Adrenal gland (tissue), 12 donors: ENCODE data around the gene RTF1. TPM values are rescaled to one million over a fixed set of nuclear protein-coding genes. Genes with fewer than 3 reads are reported as not detected.

Experiments
- DNase-seq, 7 donors: peaks; one replicate each; pipeline ENCODE4 v3.0.0-alpha.2; 2019 to 2020
- H3K27ac ChIP-seq, 5 donors: fragments of 200-600 bp; sonication (generic) in 4 of 5; 1 replicate in 3 of 5; 2 replicates in 2 of 5; pipeline versions ENCODE4 v1.5.1 to v1.8.0; 2016 to 2020; ENCODE audit warnings: mild to moderate bottlenecking in 1 of 5
- H3K27me3 ChIP-seq: fragments of 200-600 bp; 2 replicates; pipeline ENCODE4 v1.8.0; 2021
- H3K36me3 ChIP-seq, 2 donors: fragments of 200-600 bp; replicated peaks in 1 of 2; 1 replicate in 1 of 2; 2 replicates in 1 of 2; pipeline versions ENCODE4 v1.5.1 to v1.8.0; 2018 to 2022
- H3K4me1 ChIP-seq, 2 donors: fragments of 200-600 bp; replicated peaks in 1 of 2; 1 replicate in 1 of 2; 2 replicates in 1 of 2; pipeline versions ENCODE4 v1.5.1 to v1.8.0; 2018 to 2021
- H3K4me3 ChIP-seq, 4 donors: fragments of 200-600 bp; sonication (generic) in 3 of 4; one replicate each; pipeline ENCODE4 v1.5.1; 2016 to 2018
- H3K9me3 ChIP-seq, 3 donors: fragments of 200-600 bp; sonication (generic) in 1 of 3; replicated peaks in 1 of 3; 1 replicate in 2 of 3; 2 replicates in 1 of 3; pipeline versions ENCODE4 v1.5.1 to v1.8.0; 2016 to 2021
- POLR2A ChIP-seq, 2 donors: fragments of 450-650 bp; IDR thresholded peaks; one replicate each; pipeline ENCODE4 v1.6.1; 2017; ENCODE audit warnings: antibody characterized with exemption in 2 of 2, mild to moderate bottlenecking in 2 of 2, moderate library complexity in 1 of 2
- WGBS, 4 donors: extraction: QIAGEN DNeasy Blood & Tissue Kit in 2 of 4; methylation state at CpG; one replicate each; pipeline versions ENCODE4 v1.1.5 to v1.1.7; 2013 to 2017; 5-methylcytosine and 5-hydroxymethylcytosine counted together
- intact Hi-C, 2 donors: fragments of 100-400 bp; cut with DNase I; formaldehyde crosslinking; loops; one replicate each; pipeline versions ENCODE4 v1.14.1 to v1.15.0; 2022 to 2023
- polyA plus RNA-seq, 3 donors: library from polyadenylated mRNA; stranded (reverse); fragments of 200-250 nt in 2 of 3; fragments of 350-450 nt in 1 of 3; fragmentation: Illumina TruSeq in 1 of 3; extraction: RNeasy Lipid Tissue Mini Kit (QIAGEN cat#74804) in 1 of 3; gene quantifications; one replicate each; pipeline ENCODE4 v1.2.3, GENCODE V29; 2013 to 2014
- total RNA-seq, 9 donors: library from RNA; depleted of rRNA in 4 of 9; stranded (reverse); fragments of >200 nt in 4 of 9; fragments of 120-200 nt in 1 of 9; fragmentation: NEBNext Ultra II Directional in 1 of 9; extraction: Animal tissue kit (Norgen Biotek cat#: 25700) in 1 of 9; gene quantifications; one replicate each; pipeline versions ENCODE4 v1.1.0 to v1.2.4, GENCODE V29; 2013 to 2023
- TF ChIP-seq, protein P1 (sequence below), 6 experiments: fragments of 450-650 bp in 4 of 6; fragments of 200-600 bp in 2 of 6; sonication (generic) in 1 of 6; IDR thresholded peaks; 1 replicate in 5 of 6; 2 replicates in 1 of 6; pipeline versions ENCODE4 v1.5.1 to v1.8.0; 2016 to 2021; ENCODE audit warnings: antibody characterized with exemption in 6 of 6, mild to moderate bottlenecking in 2 of 6, moderate library complexity in 1 of 6
- donor health status: healthy with polysubstance abuse.
- donor health status: Bipolar disorder and iron deficiency.
- donor health status: DM: yes; HTN: yes; CAD: no.
- donor health status: DM: no; HTN: no; CAD: no.
- donor health status: DM: no; HTN: no; CAD: no.
- donor health status: DM: yes; HTN: yes; CAD: no.

RTF1 gene
- total and polyA plus RNA-seq, 12 donors = 24.0 to 53.7 (median 39.2) TPM

DNA sequence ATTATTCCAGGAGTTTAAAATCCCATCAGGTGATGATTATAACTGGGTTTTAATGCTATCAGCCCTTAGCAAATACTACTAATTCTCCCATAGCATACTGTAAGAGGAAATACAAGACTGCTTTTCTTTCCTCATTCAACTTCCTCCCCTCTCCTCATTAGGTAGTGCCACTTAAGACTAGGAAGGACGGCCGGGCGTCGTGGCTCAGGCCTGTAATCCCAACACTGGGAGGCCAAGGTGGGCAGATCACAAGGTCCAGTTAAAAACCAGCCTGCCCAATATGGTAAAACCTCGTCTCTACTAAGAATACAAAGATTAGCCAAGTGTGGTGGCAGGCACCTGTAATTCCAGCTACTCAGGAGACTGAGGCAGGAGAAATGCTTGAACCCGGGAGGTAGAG lies 29.2 kb upstream of the RTF1 start:
- Histone ChIP-seq H3K4me3 (no peak overlapping the region), H3K9me3 (no peaks in the 10 kb centered on the region), H3K27me3 (no peaks in the 10 kb centered on the region), H3K4me1 (no peaks in the 10 kb centered on the region), H3K36me3 (peaks cover 0 to 34% of the 10 kb centered on the region in 2 donors), H3K27ac (no peak overlapping the region)
- no peak for DNase-seq
- TF ChIP-seq POLR2A (IDR thresholded peaks at IDR 0.05) = no peak
- TF ChIP-seq, protein P1, sequence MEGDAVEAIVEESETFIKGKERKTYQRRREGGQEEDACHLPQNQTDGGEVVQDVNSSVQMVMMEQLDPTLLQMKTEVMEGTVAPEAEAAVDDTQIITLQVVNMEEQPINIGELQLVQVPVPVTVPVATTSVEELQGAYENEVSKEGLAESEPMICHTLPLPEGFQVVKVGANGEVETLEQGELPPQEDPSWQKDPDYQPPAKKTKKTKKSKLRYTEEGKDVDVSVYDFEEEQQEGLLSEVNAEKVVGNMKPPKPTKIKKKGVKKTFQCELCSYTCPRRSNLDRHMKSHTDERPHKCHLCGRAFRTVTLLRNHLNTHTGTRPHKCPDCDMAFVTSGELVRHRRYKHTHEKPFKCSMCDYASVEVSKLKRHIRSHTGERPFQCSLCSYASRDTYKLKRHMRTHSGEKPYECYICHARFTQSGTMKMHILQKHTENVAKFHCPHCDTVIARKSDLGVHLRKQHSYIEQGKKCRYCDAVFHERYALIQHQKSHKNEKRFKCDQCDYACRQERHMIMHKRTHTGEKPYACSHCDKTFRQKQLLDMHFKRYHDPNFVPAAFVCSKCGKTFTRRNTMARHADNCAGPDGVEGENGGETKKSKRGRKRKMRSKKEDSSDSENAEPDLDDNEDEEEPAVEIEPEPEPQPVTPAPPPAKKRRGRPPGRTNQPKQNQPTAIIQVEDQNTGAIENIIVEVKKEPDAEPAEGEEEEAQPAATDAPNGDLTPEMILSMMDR (IDR thresholded peaks at IDR 0.05) = no peak
- intact Hi-C loops = no loop called here
- WGBS, 4 donors = 82 to 94% (median 90%) methylated on average over 6 of the region's 6 CpGs

GRCh38 chr15:41392659-41393058 lies 24.2 kb upstream of the RTF1 start:
- no peaks in the 10 kb centered on the region for H3K4me1 ChIP-seq
- H3K27ac ChIP-seq = no peak overlapping the region
- no peaks in the 10 kb centered on the region for H3K9me3 ChIP-seq
- TF ChIP-seq, protein P1 (IDR thresholded peaks at IDR 0.05) = no peak
- TF ChIP-seq POLR2A (IDR thresholded peaks at IDR 0.05) = no peak
- H3K4me3 ChIP-seq = no peak overlapping the region
- WGBS, 4 donors = 93 to 98% (median 95%) methylated on average over 2 of the region's 2 CpGs
- no peaks in the 10 kb centered on the region for H3K27me3 ChIP-seq
- intact Hi-C loops = no loop called here
- peaks cover 0 to 46% of the 10 kb centered on the region in 2 donors for H3K36me3 ChIP-seq
- DNase-seq = no peak

GRCh38 chr15:41394924-41395323 lies 22.0 kb upstream of the RTF1 start:
- intact Hi-C loops = no loop called here
- H3K9me3 ChIP-seq = no peaks in the 10 kb centered on the region
- H3K4me3 ChIP-seq = no peak overlapping the region
- no peak for DNase-seq
- no peaks in the 10 kb centered on the region for H3K4me1 ChIP-seq
- peaks cover 0 to 38% of the 10 kb centered on the region in 2 donors for H3K36me3 ChIP-seq
- no peaks in the 10 kb centered on the region for H3K27me3 ChIP-seq
- TF ChIP-seq, protein P1 (IDR thresholded peaks at IDR 0.05) = no peak
- TF ChIP-seq POLR2A (IDR thresholded peaks at IDR 0.05) = no peak
- no peak overlapping the region for H3K27ac ChIP-seq
- WGBS, 4 donors = 88 to 92% (median 91%) methylated on average over 4 of the region's 4 CpGs

DNA sequence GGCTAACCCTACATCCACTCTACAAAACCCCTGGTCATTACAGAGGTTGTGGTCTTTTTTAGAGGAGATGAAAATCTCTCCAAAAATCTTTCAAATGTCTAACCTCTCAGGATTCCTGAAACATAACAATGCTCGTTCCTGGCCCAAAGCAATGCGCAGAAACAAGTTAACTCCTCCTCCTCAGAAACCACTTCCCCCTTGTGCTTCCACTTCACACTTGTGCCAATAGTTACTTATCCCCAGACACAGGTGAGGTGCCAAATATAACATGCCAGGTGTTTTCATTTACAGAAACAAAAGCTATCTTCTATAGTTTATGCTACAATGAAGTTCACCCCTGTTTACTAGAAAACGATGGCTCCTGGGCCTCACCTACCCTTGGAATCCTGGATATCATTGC lies 20.8 kb upstream of the RTF1 start:
- H3K4me3 ChIP-seq = no peak overlapping the region
- DNase-seq = no peak
- TF ChIP-seq, protein P1 (IDR thresholded peaks at IDR 0.05) = no peak
- no peak for TF ChIP-seq POLR2A (IDR thresholded peaks at IDR 0.05)
- intact Hi-C loops = no loop called here
- no peaks in the 10 kb centered on the region for H3K27me3 ChIP-seq
- WGBS, 4 donors = 78 to 91% (median 84%) methylated on average over 3 of the region's 3 CpGs
- peaks cover 0 to 38% of the 10 kb centered on the region in 2 donors for H3K36me3 ChIP-seq
- H3K27ac ChIP-seq = no peak overlapping the region
- H3K9me3 ChIP-seq = no peaks in the 10 kb centered on the region
- H3K4me1 ChIP-seq = no peaks in the 10 kb centered on the region
